GM12864 (cell line): Measurements from ENCODE around the gene FBXL20.
"Not testable (repeated sequence)": the region's sequence is repeated elsewhere in the genome, so short reads cannot be mapped to it uniquely, and the experiment has no call there.

Experiments
- DNase-seq: peaks from one replicate; pipeline ENCODE4 v3.0.0-alpha.2; 2011; ENCODE audit warnings: low read depth
- H3K4me3 ChIP-seq: 2 replicates; pipeline ENCODE4 v1.5.1; 2011; ENCODE audit warnings: mild to moderate bottlenecking, low read depth, low read length, control low read depth
- TF ChIP-seq, protein P1 (sequence below): IDR thresholded peaks from 2 replicates; pipeline ENCODE4 v1.5.1; 2011; ENCODE audit warnings: low read depth, mild to moderate bottlenecking, moderate library complexity, low read length, control low read depth, inconsistent platforms; ENCODE audit errors: missing control alignments

FBXL20 gene

DNA sequence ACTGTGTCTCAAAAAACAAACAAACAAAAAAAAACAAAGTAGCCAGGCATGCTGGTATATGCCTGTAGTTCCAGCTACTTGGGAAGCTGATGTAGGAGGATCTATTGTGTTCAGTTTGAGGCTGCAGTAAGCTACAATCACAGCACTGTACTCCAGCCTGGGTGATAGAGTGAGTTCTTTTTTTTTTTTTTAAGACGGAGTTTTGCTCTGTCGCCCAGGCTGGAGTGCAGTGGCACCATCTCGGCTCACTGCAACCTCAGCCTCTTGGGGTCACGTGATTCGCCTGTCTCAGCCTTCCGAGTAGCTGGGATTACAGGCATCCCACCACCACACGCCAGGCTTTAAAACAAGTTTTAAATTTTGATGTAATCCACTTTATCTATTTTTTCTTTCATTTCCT is 95.4 kb downstream of the FBXL20 start:
- no peak for DNase-seq
- H3K4me3 ChIP-seq: peak overlapping the region; percentile 15; the same call in 1 of the 2 replicates
- TF ChIP-seq, protein P1, sequence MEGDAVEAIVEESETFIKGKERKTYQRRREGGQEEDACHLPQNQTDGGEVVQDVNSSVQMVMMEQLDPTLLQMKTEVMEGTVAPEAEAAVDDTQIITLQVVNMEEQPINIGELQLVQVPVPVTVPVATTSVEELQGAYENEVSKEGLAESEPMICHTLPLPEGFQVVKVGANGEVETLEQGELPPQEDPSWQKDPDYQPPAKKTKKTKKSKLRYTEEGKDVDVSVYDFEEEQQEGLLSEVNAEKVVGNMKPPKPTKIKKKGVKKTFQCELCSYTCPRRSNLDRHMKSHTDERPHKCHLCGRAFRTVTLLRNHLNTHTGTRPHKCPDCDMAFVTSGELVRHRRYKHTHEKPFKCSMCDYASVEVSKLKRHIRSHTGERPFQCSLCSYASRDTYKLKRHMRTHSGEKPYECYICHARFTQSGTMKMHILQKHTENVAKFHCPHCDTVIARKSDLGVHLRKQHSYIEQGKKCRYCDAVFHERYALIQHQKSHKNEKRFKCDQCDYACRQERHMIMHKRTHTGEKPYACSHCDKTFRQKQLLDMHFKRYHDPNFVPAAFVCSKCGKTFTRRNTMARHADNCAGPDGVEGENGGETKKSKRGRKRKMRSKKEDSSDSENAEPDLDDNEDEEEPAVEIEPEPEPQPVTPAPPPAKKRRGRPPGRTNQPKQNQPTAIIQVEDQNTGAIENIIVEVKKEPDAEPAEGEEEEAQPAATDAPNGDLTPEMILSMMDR: no peak

- H3K4me3 ChIP-seq: no peak overlapping the region
- TF ChIP-seq, protein P1: no peak
- DNase-seq: no peak
Measured at GRCh38 chr17:39304188-39304587, 97.2 kb downstream of the FBXL20 start.

- TF ChIP-seq, protein P1: no peak
- H3K4me3 ChIP-seq: no peak overlapping the region
- DNase-seq: no peak
Measured at GRCh38 chr17:39294060-39294459, 107.4 kb downstream of the FBXL20 start.

DNA sequence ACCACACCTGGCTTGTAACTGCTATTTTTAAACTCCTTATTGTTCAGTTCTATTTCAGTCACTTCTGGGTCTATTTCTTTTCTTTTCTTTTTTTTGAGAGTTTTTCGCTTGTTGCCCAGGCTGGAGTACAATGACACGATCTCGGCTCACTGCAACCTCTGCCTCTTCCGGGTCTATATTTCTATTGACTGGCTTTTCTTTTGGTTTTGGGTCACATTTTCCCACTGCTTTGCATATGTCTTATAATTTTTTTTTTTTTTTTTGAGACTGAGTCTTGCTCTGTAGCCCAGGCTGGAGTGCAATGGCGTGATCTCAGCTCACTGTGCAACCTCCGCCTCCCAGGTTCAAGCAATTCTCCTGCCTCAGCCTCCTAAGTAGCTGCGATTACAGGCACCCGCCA is 108.9 kb downstream of the FBXL20 start:
- DNase-seq: not testable (repeated sequence)
- peak overlapping the region; percentile 32; the same call in 1 of the 2 replicates for H3K4me3 ChIP-seq

DNA sequence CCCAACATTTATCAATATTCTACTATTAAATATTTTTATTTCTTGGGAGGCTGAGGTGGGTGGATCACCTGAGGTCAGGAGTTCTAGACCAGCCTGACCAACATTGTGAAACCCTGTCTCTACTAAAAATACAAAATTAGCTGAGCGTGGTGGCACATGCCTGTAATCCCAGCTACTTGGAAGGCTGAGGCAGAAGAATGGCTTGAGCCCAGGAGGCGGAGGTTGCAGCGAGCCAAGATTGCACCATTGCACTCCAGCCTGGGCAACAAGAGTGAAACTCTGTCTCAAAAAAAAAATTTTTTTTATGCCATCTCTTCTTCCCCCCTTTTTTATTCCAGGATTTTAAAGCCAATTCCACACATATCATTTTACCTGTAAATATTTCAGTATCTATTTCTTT is 114.9 kb downstream of the FBXL20 start:
- not testable (repeated sequence) for DNase-seq, H3K4me3 ChIP-seq

DNA sequence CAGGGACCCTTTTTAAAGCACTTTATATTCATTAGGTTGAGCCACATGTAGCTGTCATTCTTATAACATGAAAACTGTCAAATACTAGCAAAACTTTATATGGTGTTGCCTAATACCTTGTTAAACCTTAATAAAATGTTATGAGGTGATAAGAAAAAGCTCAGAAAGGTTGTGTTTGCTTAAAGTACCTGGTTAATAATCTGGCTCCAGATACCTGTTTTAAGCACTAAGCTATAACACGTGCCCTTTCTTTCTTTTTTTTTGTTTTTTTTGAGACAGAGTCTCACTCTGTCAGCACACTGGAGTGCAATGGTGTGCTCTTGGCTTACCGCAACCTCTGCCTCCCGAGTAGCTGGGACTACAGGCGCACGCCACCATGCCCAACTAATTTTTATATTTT is 116.7 kb downstream of the FBXL20 start:
- no peak for DNase-seq
- TF ChIP-seq, protein P1: no peak
- no peak overlapping the region for H3K4me3 ChIP-seq

DNA sequence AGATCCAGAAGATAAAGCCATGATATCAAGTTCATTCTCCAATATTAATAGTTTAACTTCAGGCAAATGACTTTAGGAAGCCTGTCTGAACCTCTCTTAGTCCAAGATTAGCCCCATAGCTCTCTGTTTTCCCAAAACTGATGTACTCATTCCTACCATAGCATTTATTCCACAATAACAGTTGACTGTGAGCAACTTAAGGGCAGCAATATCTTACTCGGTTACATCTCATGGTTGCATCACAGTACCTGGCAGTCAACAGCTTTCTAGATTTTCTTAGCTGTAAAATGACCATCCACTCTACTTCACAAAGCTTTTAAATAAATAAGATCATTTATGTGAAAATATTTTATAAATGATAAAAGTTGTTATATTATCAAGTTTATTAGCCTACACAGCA is 117.5 kb downstream of the FBXL20 start:
- TF ChIP-seq, protein P1: no peak

DNA sequence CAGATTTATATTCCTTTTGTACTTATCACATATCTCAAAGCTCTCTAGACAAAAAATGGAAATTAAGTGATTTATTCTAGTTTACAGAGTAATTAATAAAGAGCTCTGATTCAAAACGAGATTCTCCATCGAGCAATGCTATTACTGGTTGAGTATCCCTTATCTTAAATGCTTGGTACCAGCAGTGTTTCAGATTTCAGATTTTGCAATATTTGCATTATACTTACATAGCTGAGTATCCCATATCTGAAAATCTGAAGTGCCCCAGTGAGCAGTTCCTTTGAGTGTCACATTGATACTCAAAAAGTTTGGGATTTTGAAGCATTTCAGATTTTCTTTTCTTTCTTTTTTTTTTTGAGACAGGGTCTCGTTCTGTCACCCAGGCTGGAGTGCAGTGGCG is 118.3 kb downstream of the FBXL20 start:
- TF ChIP-seq, protein P1: no peak
- H3K4me3 ChIP-seq: no peak overlapping the region
- DNase-seq: no peak

More for the DNA sequence above, 117.5 kb downstream of the FBXL20 start:
- H3K4me3 ChIP-seq: no peak overlapping the region
- DNase-seq: no peak
